Cardiac fibroblast (primary cell): ENCODE measurements around the gene PIGU.
"Not testable (repeated sequence)": the region's sequence is repeated elsewhere in the genome, so short reads cannot be mapped to it uniquely, and the experiment has no call there.

ENCODE experiments used
- DNase-seq, 2 donors: peaks; one replicate each; pipeline versions ENCODE4 v3.0.0 to v3.0.0-alpha.2; 2010; ENCODE audit warnings: low read depth in 2 of 2
- H3K4me3 ChIP-seq, 2 donors: replicated peaks in 1 of 2; 1 replicate in 1 of 2; 2 replicates in 1 of 2; pipeline ENCODE4 v1.5.1; 2011; ENCODE audit warnings: low read depth in 2 of 2, low read length in 2 of 2, mild to moderate bottlenecking in 2 of 2, moderate library complexity in 1 of 2
- CTCF ChIP-seq: IDR thresholded peaks from one replicate; pipeline ENCODE4 v1.5.1; 2011; ENCODE audit warnings: low read depth, mild to moderate bottlenecking, low read length, inconsistent platforms

Gene PIGU

GRCh38 chr20:34715384-34715783 lies 38.5 kb upstream of the PIGU start:
- H3K4me3 ChIP-seq: no peak overlapping the region
- TF ChIP-seq CTCF: no peak
- DNase-seq: peak in 1 of 2 donors; percentile 26

GRCh38 chr20:34713944-34714515 lies 37.1 kb upstream of the PIGU start:
- H3K4me3 ChIP-seq, DNase-seq: not testable (repeated sequence)

GRCh38 chr20:34713194-34713943 lies 36.5 kb upstream of the PIGU start:
- no peak overlapping the region for H3K4me3 ChIP-seq
- no peak for TF ChIP-seq CTCF
- DNase-seq: peak; percentile 98 to 99

- no peak for DNase-seq
- no peak for TF ChIP-seq CTCF
- no peak overlapping the region for H3K4me3 ChIP-seq
These were observed 35.8 kb upstream of the PIGU start for GRCh38 chr20:34712525-34713192.

- TF ChIP-seq CTCF: no peak
- H3K4me3 ChIP-seq: no peak overlapping the region
- no peak for DNase-seq
These were observed 35.0 kb upstream of the PIGU start for GRCh38 chr20:34711813-34712430.

- DNase-seq: no peak
- no peak overlapping the region for H3K4me3 ChIP-seq
- no peak for TF ChIP-seq CTCF
These were observed 34.1 kb upstream of the PIGU start for GRCh38 chr20:34710861-34711574.

- H3K4me3 ChIP-seq: peak overlapping the region in 1 of 2 donors; percentile 59
- TF ChIP-seq CTCF: no peak
- DNase-seq: no peak
These were observed 33.6 kb upstream of the PIGU start for GRCh38 chr20:34710568-34710839.
